ENCODE measurements around the gene MRM1. TPM values are rescaled to one million over a fixed set of nuclear protein-coding genes. Genes with fewer than 3 reads are reported as not detected.

Gene MRM1
- 10.3 and 10.6 TPM in 2 replicates for total RNA-seq

- intact Hi-C loops (cut with micrococcal nuclease) = loop anchor here (1.0 to 5.0 kb wide), 7 partner anchors 10 to 1006 kb away; partner anchors contain the start of genes AATF, DHRS11, GGNBP2 and SYNRG
These were observed at the start of gene MRM1 for GRCh38 chr17:36601303-36602029. TSS of gene MRM1 (plus strand) at chr17:36601583. CDS start at chr17:36601811, 228 bp downstream.

- intact Hi-C loops (cut with micrococcal nuclease) = no loop called here
These were observed 47.9 kb upstream of the MRM1 start for GRCh38 chr17:36553459-36553858.

- intact Hi-C loops (cut with micrococcal nuclease) = no loop called here
These were observed 35.3 kb upstream of the MRM1 start for GRCh38 chr17:36566081-36566480.

- intact Hi-C loops (cut with micrococcal nuclease) = no loop called here
These were observed 26.4 kb upstream of the MRM1 start for GRCh38 chr17:36575028-36575427.

- intact Hi-C loops (cut with micrococcal nuclease) = no loop called here
These were observed 24.6 kb upstream of the MRM1 start for GRCh38 chr17:36576793-36577192.

GRCh38 chr17:36578671-36579070 lies 22.7 kb upstream of the MRM1 start:
- intact Hi-C loops (cut with micrococcal nuclease) = no loop called here

GRCh38 chr17:36583787-36584186 lies 17.6 kb upstream of the MRM1 start:
- intact Hi-C loops (cut with micrococcal nuclease) = no loop called here

- intact Hi-C loops (cut with micrococcal nuclease) = no loop called here
These were observed 15.2 kb upstream of the MRM1 start for GRCh38 chr17:36586138-36586537.

- intact Hi-C loops (cut with micrococcal nuclease) = loop anchor here (2.0 kb wide), 2 partner anchors 45 to 55 kb away; partner anchors contain the start of genes GGNBP2, MYO19 and PIGW
These were observed 11.3 kb upstream of the MRM1 start for GRCh38 chr17:36590082-36590481.

GRCh38 chr17:36591434-36592315 lies 9.7 kb upstream of the MRM1 start, which contains the start of gene DHRS11:
TSS of gene DHRS11 (plus strand) at chr17:36591879. CDS start at chr17:36592010, 131 bp downstream.
- intact Hi-C loops (cut with micrococcal nuclease) = loop anchor here (1.0 to 2.0 kb wide), 3 partner anchors 10 to 57 kb away; partner anchors contain the start of genes GGNBP2, MRM1, MYO19 and PIGW

GRCh38 chr17:36592316-36592715 lies 9.1 kb upstream of the MRM1 start:
- intact Hi-C loops (cut with micrococcal nuclease) = no loop called here

- intact Hi-C loops (cut with micrococcal nuclease) = no loop called here
These were observed 8.6 kb upstream of the MRM1 start for GRCh38 chr17:36592716-36593321.

- intact Hi-C loops (cut with micrococcal nuclease) = no loop called here
These were observed 7.6 kb upstream of the MRM1 start for GRCh38 chr17:36593656-36594316.

- intact Hi-C loops (cut with micrococcal nuclease) = no loop called here
These were observed 6.6 kb upstream of the MRM1 start for GRCh38 chr17:36594626-36595401.

- intact Hi-C loops (cut with micrococcal nuclease) = no loop called here
These were observed 4.2 kb upstream of the MRM1 start for GRCh38 chr17:36597226-36597625.

- intact Hi-C loops (cut with micrococcal nuclease) = no loop called here
These were observed 3.3 kb upstream of the MRM1 start for GRCh38 chr17:36597866-36598777.

GRCh38 chr17:36598951-36599401 lies 2.4 kb upstream of the MRM1 start:
- intact Hi-C loops (cut with micrococcal nuclease) = no loop called here

- intact Hi-C loops (cut with micrococcal nuclease) = loop anchor here (2.0 to 5.0 kb wide), 5 partner anchors 55 to 1008 kb away; partner anchors contain the start of genes AATF, GGNBP2, SYNRG and ZNHIT3
These were observed 1.7 kb upstream of the MRM1 start for GRCh38 chr17:36599546-36600250.
